HepG2 (cell line): ENCODE data around the gene MITF. TPM values are rescaled to one million over a fixed set of nuclear protein-coding genes. Genes with fewer than 3 reads are reported as not detected.

Experiments used
- ATAC-seq: fragments of 200-7000 bp; cut with Tn5 transposase; 3 replicates; pipeline ENCODE4 v1.9.1; 2020; ENCODE audit warnings: mild to moderate bottlenecking, moderate library complexity
- BruUV-seq: library from RNA; stranded (reverse); fragments of 400-500 nt; replicated peaks from 2 replicates; lab custom pipeline; 2021; lab: Mats Ljungman, UMichigan
- CTCF ChIA-PET: fragments of 300-600 bp; formaldehyde crosslinking; extraction: SDS; loops from one replicate; lab custom pipeline; 2021; ENCODE audit warnings: low total read pairs, inconsistent platforms, low intra/inter-chr PET ratio; lab: Yijun Ruan, JAX
- POLR2A ChIA-PET: fragments of 350-600 bp; sonication (Branson Sonifier 250); formaldehyde crosslinking; loops from one replicate; lab custom pipeline; 2020; ENCODE audit warnings: antibody characterized with exemption, inconsistent platforms; lab: Yijun Ruan, JAX
- DNase-seq: peaks from one replicate; pipeline ENCODE4 v3.0.0-alpha.2; 2015; ENCODE audit warnings: low spot score
- FAIRE-seq: peaks from 3 replicates; lab custom pipeline; 2011; peaks lifted over from hg19 to GRCh38; lab: Jason Lieb, UNC
- H2AFZ ChIP-seq: one replicate; pipeline ENCODE4 v1.6.1; 2011; ENCODE audit warnings: low read length, inconsistent platforms
- H3K27ac ChIP-seq: fragments of 300-600 bp; 3 replicates; pipeline ENCODE4 v1.8.0; 2011; ENCODE audit warnings: mixed run types, mild to moderate bottlenecking, mixed read lengths, low read length, inconsistent platforms; ENCODE audit not compliant: insufficient read depth; ENCODE audit errors: extremely low read length
- H3K27me3 ChIP-seq, 2 experiments: fragments of 200-600 bp in 1 of 2; 2 replicates in 1 of 2; 3 replicates in 1 of 2; pipeline versions ENCODE4 v1.6.0 to v1.8.0; 2011; ENCODE audit warnings: low read length in 2 of 2, mild to moderate bottlenecking in 2 of 2, moderate library complexity in 2 of 2, inconsistent platforms in 1 of 2; ENCODE audit not compliant: insufficient read depth in 2 of 2, control insufficient read depth in 1 of 2
- H3K36me3 ChIP-seq, 2 experiments: fragments of 200-600 bp in 1 of 2; replicated peaks in 1 of 2; 2 replicates in 1 of 2; 3 replicates in 1 of 2; pipeline versions ENCODE4 v1.5.1 to v1.8.0; 2011; ENCODE audit warnings: low read length in 2 of 2, inconsistent platforms in 1 of 2; ENCODE audit not compliant: insufficient read depth in 2 of 2, control insufficient read depth in 1 of 2
- H3K4me1 ChIP-seq: 2 replicates; pipeline ENCODE4 v1.5.1; 2012; ENCODE audit warnings: low read length, inconsistent platforms; ENCODE audit not compliant: insufficient read depth
- H3K4me2 ChIP-seq: 2 replicates; pipeline ENCODE4 v1.6.0; 2011; ENCODE audit warnings: low read depth, low read length, inconsistent platforms
- H3K4me3 ChIP-seq, 3 experiments: fragments of 200-600 bp in 1 of 3; sonication (generic), shearing (Covaris generic) in 1 of 3; replicated peaks in 1 of 3; 2 replicates each; pipeline ENCODE4 v1.5.1; 2011 to 2016; ENCODE audit warnings: low read length in 3 of 3, inconsistent platforms in 2 of 3, low read depth in 2 of 3, mild to moderate bottlenecking in 2 of 3, control low read depth in 1 of 3, mixed read lengths in 1 of 3; ENCODE audit not compliant: insufficient read depth in 1 of 3
- H3K79me2 ChIP-seq: one replicate; pipeline ENCODE4 v1.6.1; 2011; ENCODE audit warnings: low read length, inconsistent platforms; ENCODE audit not compliant: insufficient read depth
- H3K9ac ChIP-seq: 2 replicates; pipeline ENCODE4 v1.6.0; 2011; ENCODE audit warnings: mild to moderate bottlenecking, low read depth, low read length, inconsistent platforms; ENCODE audit not compliant: insufficient read depth
- H3K9me3 ChIP-seq: 2 replicates; pipeline ENCODE4 v1.5.1; 2012; ENCODE audit warnings: mild to moderate bottlenecking, low read length
- H4K20me1 ChIP-seq: 2 replicates; pipeline ENCODE4 v1.6.0; 2011; ENCODE audit warnings: inconsistent platforms, mild to moderate bottlenecking, low read length, moderate library complexity; ENCODE audit not compliant: insufficient read depth
- ARNT2 ChIP-seq: sonication (generic); formaldehyde crosslinking; IDR thresholded peaks from 2 replicates; pipeline ENCODE4 v1.8.0; 2022; ENCODE audit warnings: mild to moderate bottlenecking, low read depth, missing genetic modification reagents, moderate library complexity
- HDAC1 ChIP-seq: sonication (generic); formaldehyde crosslinking; IDR thresholded peaks from 2 replicates; pipeline ENCODE4 v1.5.1; 2020; ENCODE audit warnings: mild to moderate bottlenecking, missing genetic modification reagents
- LCORL ChIP-seq, 2 experiments: fragments of 450-650 bp in 1 of 2; sonication (generic) in 1 of 2; formaldehyde crosslinking in 1 of 2; IDR thresholded peaks; 2 replicates each; pipeline versions ENCODE4 v1.5.0 to v1.6.1; 2017 to 2020; ENCODE audit warnings: antibody characterized with exemption in 1 of 2, missing genetic modification reagents in 1 of 2
- NFIB ChIP-seq: sonication (generic); formaldehyde crosslinking; IDR thresholded peaks from 2 replicates; pipeline ENCODE4 v1.9.0; 2021; ENCODE audit warnings: missing genetic modification reagents, mild to moderate bottlenecking, borderline replicate concordance
- NFIC ChIP-seq: IDR thresholded peaks from 2 replicates; pipeline ENCODE4 v1.6.1; 2012; ENCODE audit warnings: mild to moderate bottlenecking, low read length, inconsistent platforms
- ZHX1 ChIP-seq: sonication (generic); formaldehyde crosslinking; IDR thresholded peaks from 2 replicates; pipeline ENCODE4 v1.8.1; 2022; ENCODE audit warnings: low read depth, mild to moderate bottlenecking, missing genetic modification reagents
- ZMAT3 ChIP-seq: sonication (generic); formaldehyde crosslinking; conservative IDR thresholded peaks from 2 replicates; pipeline ENCODE4 v1.7.0; 2021; ENCODE audit warnings: missing genetic modification reagents
- ZNF329 ChIP-seq: sonication (generic); formaldehyde crosslinking; IDR thresholded peaks from 2 replicates; pipeline ENCODE4 v1.9.0; 2021; ENCODE audit warnings: low read depth, mild to moderate bottlenecking, missing genetic modification reagents
- ZNF431 ChIP-seq: sonication (generic); formaldehyde crosslinking; IDR thresholded peaks from 2 replicates; pipeline ENCODE4 v1.9.0; 2022; ENCODE audit warnings: missing genetic modification reagents, low read depth, mild to moderate bottlenecking, borderline replicate concordance
- ZNF547 ChIP-seq: sonication (generic); formaldehyde crosslinking; IDR thresholded peaks from 2 replicates; pipeline ENCODE4 v1.5.1; 2020; ENCODE audit warnings: mild to moderate bottlenecking, missing genetic modification reagents
- ZNF619 ChIP-seq: sonication (generic); formaldehyde crosslinking; IDR thresholded peaks from 2 replicates; pipeline ENCODE4 v1.4.0; 2020; ENCODE audit warnings: mild to moderate bottlenecking, missing genetic modification reagents
- ZNF737 ChIP-seq: sonication (generic); formaldehyde crosslinking; IDR thresholded peaks from 2 replicates; pipeline ENCODE4 v1.5.0; 2020; ENCODE audit warnings: missing genetic modification reagents, mild to moderate bottlenecking, borderline replicate concordance
- ZZZ3 ChIP-seq: sonication (generic); formaldehyde crosslinking; IDR thresholded peaks from 2 replicates; pipeline ENCODE4 v1.4.0; 2020; ENCODE audit warnings: missing genetic modification reagents, mild to moderate bottlenecking, borderline replicate concordance
- WGBS: methylation state at CpG from one replicate; pipeline ENCODE4 v1.1.6; 2017; ENCODE audit warnings: low lambda C conversion rate; 5-methylcytosine and 5-hydroxymethylcytosine counted together
- in situ Hi-C: cut with HindIII; loops from 2 replicates; pipeline ENCODE4 v1.10.0; 2017; ENCODE audit warnings: low pct_unique_long_range_greater_than_20kb; ENCODE audit not compliant: extremely low pct_ligation_motif_present
- intact Hi-C: fragments of 100-400 bp; cut with micrococcal nuclease; formaldehyde crosslinking; loops from one replicate; pipeline ENCODE4 v1.10.0; 2022; ENCODE audit not compliant: unreplicated experiment
- polyA plus RNA-seq, 8 experiments: library from polyadenylated mRNA; depleted of rRNA in 3 of 8; stranded (reverse) in 7 of 8; unstranded in 1 of 8; fragments of >200 nt; fragmentation: Illumina TruSeq in 4 of 8; extraction: Trizol in 4 of 8; gene quantifications; 2 replicates each; pipeline versions ENCODE4 v1.2.1 to v1.2.3, GENCODE V29; 2011 to 2016; ENCODE audit warnings: low read depth in 4 of 8, missing spikeins in 1 of 8, mixed read lengths in 1 of 8; ENCODE audit not compliant: insufficient read depth in 1 of 8
- total RNA-seq, 5 experiments: library from RNA; depleted of rRNA; stranded (reverse); fragments of >200 nt; fragmentation: Illumina TruSeq; extraction: Trizol; gene quantifications; 2 replicates each; pipeline ENCODE4 v1.2.3, GENCODE V29; 2016; ENCODE audit warnings: low read depth in 1 of 5

MITF gene
- total and polyA plus RNA-seq, 2 of the 13 experiments (the other 11 are each of a cell fraction or from before 2014, with no cell fraction given): 0.12 to 0.38 TPM

DNA sequence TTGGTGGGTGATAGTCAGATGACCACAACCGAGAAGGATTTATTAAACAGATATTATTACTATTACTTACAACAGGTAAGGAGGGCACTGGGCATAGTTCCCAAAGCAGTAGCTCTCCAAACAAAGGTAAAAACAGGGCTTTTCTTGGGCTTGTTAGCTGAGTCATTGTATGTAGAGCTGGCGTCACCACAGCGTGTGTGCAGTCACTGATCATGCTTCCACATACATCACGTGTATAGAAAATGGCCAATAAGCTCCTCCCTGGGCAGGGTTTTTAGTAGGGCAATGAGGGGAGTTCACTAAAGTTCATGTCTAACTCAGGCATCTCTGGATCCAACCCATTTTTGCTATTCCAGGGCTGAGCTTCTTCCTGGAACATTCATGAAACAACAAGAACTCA lies 254.5 kb downstream of the MITF start:
- POLR2A ChIA-PET: no interaction called here
- FAIRE-seq (no peak), DNase-seq (no peak), ATAC-seq (no peak)
- H3K27ac ChIP-seq: no peak overlapping the region
- CTCF ChIA-PET: no interaction called here
- TF ChIP-seq LCORL (IDR thresholded peaks at IDR 0.05) (no peak), LCORL (CRISPR knock-in tag; IDR thresholded peaks at IDR 0.05) (no peak), ZNF547 (no peak), NFIC (no peak), ZNF737 (CRISPR knock-in tag) (no peak), ARNT2 (CRISPR knock-in tag) (no peak), NFIB (no peak), ZNF329 (CRISPR knock-in tag) (no peak), ZNF619 (no peak), ZHX1 (CRISPR knock-in tag) (no peak), HDAC1 (CRISPR knock-in tag) (no peak), ZZZ3 (CRISPR knock-in tag) (no peak), ZNF431 (CRISPR knock-in tag) (no peak), ZMAT3 (CRISPR knock-in tag) (no peak)
- H3K9ac ChIP-seq: no peak overlapping the region
- H3K4me2 ChIP-seq: no peak overlapping the region
- no peaks in the 10 kb centered on the region for H3K9me3 ChIP-seq
- H3K36me3 ChIP-seq: no peaks in the 10 kb centered on the region
- no peaks in the 10 kb centered on the region for H4K20me1 ChIP-seq
- in situ Hi-C loops: no loop called here
- no TSS peak for BruUV-seq
- no peaks in the 10 kb centered on the region for H3K79me2 ChIP-seq
- 0 out of 5 replicates have a peak, but pooled peaks cover 0 to 2% of the 10 kb centered on the region in 2 experiments for H3K27me3 ChIP-seq
- H3K4me3 ChIP-seq: no peak overlapping the region
- intact Hi-C loops: no loop called here
- WGBS: 0% methylated on average over 4 of the region's 4 CpGs
- no peaks in the 10 kb centered on the region for H3K4me1 ChIP-seq
- no peak overlapping the region for H2AFZ ChIP-seq
